ENCODE data around the gene TGFBR1.
"Not testable (repeated sequence)": the region's sequence is repeated elsewhere in the genome, so short reads cannot be mapped to it uniquely, and the experiment has no call there.

Gene TGFBR1

DNA sequence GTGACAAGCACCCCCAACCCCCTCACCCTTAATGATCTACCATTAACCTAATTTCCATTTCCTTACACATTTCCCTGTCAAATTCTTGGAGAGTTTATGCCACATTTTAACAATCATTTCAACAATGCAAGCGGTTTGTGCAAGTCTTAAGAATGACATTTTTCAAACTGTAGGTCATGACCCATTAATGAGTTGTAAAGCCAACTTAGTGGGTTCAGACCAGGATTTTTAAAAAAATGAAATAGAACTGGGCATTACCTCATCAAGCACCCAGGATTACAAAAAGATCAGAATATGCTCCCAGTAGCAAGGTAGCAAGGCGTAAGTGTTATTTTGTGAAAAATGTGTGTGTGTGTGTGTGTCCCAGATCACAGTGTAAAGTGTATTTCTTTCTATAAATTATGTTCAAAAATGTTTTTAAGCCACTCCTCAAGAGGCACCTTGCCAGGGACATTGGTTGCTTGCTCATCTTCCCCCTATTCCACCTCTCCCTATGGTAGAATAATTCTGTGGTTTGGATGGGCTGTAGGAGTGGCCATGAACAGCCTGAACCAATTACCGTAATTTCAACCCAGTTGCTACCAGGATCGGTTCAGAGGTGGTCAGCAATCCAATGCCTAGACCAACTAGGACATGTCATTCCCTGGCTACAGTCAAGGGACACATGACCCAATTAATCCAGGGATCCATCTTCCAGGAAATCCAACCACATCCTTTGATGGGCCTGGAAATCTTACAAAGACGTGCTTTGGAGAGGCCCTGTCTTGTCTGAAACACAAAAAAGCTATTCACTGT lies 14.4 kb upstream of the TGFBR1 start:
- no peak for DNase-seq
- no peaks in the 10 kb centered on the region for H3K36me3 Mint-ChIP-seq (ENCODE audit: low read depth)
- peaks cover 15% of the 10 kb centered on the region for H3K9me3 Mint-ChIP-seq
- TF ChIP-seq, protein P1, sequence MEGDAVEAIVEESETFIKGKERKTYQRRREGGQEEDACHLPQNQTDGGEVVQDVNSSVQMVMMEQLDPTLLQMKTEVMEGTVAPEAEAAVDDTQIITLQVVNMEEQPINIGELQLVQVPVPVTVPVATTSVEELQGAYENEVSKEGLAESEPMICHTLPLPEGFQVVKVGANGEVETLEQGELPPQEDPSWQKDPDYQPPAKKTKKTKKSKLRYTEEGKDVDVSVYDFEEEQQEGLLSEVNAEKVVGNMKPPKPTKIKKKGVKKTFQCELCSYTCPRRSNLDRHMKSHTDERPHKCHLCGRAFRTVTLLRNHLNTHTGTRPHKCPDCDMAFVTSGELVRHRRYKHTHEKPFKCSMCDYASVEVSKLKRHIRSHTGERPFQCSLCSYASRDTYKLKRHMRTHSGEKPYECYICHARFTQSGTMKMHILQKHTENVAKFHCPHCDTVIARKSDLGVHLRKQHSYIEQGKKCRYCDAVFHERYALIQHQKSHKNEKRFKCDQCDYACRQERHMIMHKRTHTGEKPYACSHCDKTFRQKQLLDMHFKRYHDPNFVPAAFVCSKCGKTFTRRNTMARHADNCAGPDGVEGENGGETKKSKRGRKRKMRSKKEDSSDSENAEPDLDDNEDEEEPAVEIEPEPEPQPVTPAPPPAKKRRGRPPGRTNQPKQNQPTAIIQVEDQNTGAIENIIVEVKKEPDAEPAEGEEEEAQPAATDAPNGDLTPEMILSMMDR (IDR thresholded peaks at IDR 0.05): no peak
- peaks cover 8% of the 10 kb centered on the region for H3K4me1 Mint-ChIP-seq
- no peak overlapping the region for H3K27ac Mint-ChIP-seq
- H3K27me3 Mint-ChIP-seq (ENCODE audit: low read depth, poor library complexity): peaks cover 3% of the 10 kb centered on the region
- H3K4me3 Mint-ChIP-seq: no peak overlapping the region

DNA sequence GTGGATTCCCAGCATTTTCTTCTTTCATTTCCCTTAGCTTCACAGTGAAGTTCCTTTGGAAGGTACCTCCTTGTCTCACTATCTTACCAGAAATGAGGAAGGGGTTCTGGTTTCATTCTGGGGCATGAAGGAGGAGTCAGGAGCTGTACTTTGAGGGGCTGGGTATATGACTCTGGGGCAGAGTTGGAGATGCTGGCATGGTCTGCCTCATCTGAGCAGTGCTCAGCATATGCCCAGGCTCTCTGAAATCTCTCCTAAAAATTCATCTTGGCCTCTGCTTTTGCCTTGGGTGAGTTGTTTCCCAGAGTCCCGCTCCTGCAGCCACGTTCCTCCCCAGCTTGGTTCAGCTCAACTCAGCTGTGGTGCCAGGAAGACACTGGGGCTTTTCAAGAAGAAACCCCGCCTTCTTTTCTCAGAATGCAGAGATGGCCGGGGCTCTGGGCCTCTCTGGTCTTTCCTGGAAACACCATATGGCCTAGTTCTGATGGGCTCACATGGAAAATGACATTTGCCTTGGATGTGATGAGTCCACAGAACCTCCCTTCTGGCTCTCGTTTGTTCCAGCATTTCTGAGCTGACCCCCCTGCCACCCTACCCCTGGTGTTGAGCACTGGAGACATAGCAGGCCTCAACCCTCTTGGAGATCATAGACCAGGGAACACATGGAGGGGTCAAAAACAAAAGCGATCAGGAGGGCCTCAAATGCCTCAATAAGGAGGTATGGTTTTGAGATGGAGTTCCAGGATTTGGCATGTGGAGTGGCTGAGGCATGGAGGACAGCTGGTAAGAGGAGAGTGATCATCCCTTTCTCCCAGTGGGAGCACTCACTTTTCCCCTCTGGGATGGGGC lies 12.0 kb upstream of the TGFBR1 start:
- Mint-ChIP-seq H3K4me1 (peaks cover 15% of the 10 kb centered on the region), H3K36me3 (ENCODE audit: low read depth) (no peaks in the 10 kb centered on the region), H3K4me3 (no peak overlapping the region), H3K27me3 (ENCODE audit: low read depth, poor library complexity) (peaks cover 3% of the 10 kb centered on the region), H3K27ac (no peak overlapping the region), H3K9me3 (peaks cover 15% of the 10 kb centered on the region)
- DNase-seq: no peak
- TF ChIP-seq, protein P1 (IDR thresholded peaks at IDR 0.05): no peak

DNA sequence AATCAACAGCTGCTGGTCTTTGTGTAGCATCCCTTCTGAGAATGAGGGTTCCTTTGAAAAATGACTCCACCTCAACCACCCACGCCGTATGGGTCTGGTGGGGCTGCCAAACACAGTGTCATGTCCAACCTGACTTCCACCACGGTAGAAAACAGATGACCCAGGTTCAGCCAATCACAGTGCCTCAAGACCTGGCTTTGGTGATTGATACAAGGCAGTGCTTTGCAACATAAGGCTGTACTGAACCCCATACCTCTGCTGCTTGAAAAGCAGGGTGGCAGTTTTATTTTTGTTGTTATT lies 11.5 kb upstream of the TGFBR1 start:
- peaks cover 3% of the 10 kb centered on the region for H3K27me3 Mint-ChIP-seq (ENCODE audit: low read depth, poor library complexity)
- no peak overlapping the region for H3K4me3 Mint-ChIP-seq
- H3K36me3 Mint-ChIP-seq (ENCODE audit: low read depth): no peaks in the 10 kb centered on the region
- H3K27ac Mint-ChIP-seq: no peak overlapping the region
- DNase-seq: no peak
- peaks cover 15% of the 10 kb centered on the region for H3K4me1 Mint-ChIP-seq
- TF ChIP-seq, protein P1 (IDR thresholded peaks at IDR 0.05): no peak
- H3K9me3 Mint-ChIP-seq: peaks cover 15% of the 10 kb centered on the region

DNA sequence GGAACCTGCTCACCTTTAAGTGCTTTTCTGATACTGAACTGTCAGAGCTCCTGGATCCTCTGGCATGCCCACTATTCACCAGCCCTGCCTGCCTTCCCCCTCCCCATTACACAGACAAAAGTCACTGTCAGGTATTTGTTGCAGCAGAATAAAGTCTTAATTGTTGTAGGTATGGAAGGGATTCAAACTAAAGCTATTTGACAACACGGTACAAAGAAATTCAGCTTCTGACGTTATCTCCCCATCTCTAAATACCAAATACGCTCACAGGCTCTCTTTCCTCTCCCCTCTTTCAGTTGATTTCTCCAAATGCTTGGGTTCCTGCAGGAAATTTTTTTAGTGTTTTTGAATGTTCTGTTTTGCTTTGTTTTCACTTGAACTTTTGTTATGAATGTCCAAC lies 9.3 kb upstream of the TGFBR1 start:
- H3K4me1 Mint-ChIP-seq: peaks cover 15% of the 10 kb centered on the region
- peaks cover 20% of the 10 kb centered on the region for H3K9me3 Mint-ChIP-seq

DNA sequence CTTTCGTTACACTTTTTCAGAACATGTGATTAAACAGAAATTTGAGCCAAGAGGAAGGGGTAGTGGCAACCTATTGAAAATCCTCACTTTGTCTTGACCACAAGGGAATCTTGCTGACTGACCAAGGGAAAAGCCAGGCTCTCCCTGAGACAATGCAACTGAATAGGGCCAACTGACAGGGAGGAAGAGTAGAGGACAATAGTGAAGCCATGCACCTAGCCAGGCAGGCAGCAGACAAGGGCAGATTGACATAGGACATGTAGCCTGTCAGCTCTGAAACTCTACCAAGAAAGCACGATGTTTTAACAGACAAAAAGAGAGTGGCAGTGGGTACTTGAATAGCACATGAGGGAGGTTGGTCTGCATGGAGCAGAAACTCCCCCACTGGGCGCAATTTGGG lies 8.5 kb upstream of the TGFBR1 start:
- TF ChIP-seq, protein P1 (IDR thresholded peaks at IDR 0.05): no peak
- no peaks in the 10 kb centered on the region for H3K27me3 Mint-ChIP-seq (ENCODE audit: low read depth, poor library complexity)
- peaks cover 12% of the 10 kb centered on the region for H3K36me3 Mint-ChIP-seq (ENCODE audit: low read depth)
- DNase-seq: no peak
- peaks cover 15% of the 10 kb centered on the region for H3K4me1 Mint-ChIP-seq
- peaks cover 22% of the 10 kb centered on the region for H3K9me3 Mint-ChIP-seq
- no peak overlapping the region for H3K4me3 Mint-ChIP-seq
- H3K27ac Mint-ChIP-seq: peak overlapping the region; percentile 8

More for the DNA sequence above, 9.3 kb upstream of the TGFBR1 start:
- DNase-seq: no peak
- peaks cover 12% of the 10 kb centered on the region for H3K36me3 Mint-ChIP-seq (ENCODE audit: low read depth)
- H3K4me3 Mint-ChIP-seq: no peak overlapping the region
- TF ChIP-seq, protein P1 (IDR thresholded peaks at IDR 0.05): no peak
- H3K27me3 Mint-ChIP-seq (ENCODE audit: low read depth, poor library complexity): no peaks in the 10 kb centered on the region
- peak overlapping the region; percentile 8 for H3K27ac Mint-ChIP-seq

GRCh38 chr9:99099806-99100585 lies 4.9 kb upstream of the TGFBR1 start:
- H3K27me3 Mint-ChIP-seq (ENCODE audit: low read depth, poor library complexity); H3K27ac Mint-ChIP-seq; H3K4me3 Mint-ChIP-seq; DNase-seq: not testable (repeated sequence)
- Mint-ChIP-seq H3K4me1 (peaks cover 34% of the 10 kb centered on the region), H3K9me3 (peaks cover 22% of the 10 kb centered on the region), H3K36me3 (ENCODE audit: low read depth) (peaks cover 12% of the 10 kb centered on the region)

All from nephron progenitor cell (in vitro differentiated cells).